ENCODE results near the gene KLF7. TPM values are rescaled to one million over a fixed set of nuclear protein-coding genes. Genes with fewer than 3 reads are reported as not detected.

Gene KLF7
- total RNA-seq, 2 experiments from 2014 or later: not detected

- H3K9me3 ChIP-seq (ENCODE audit: low read length): no peaks in the 10 kb centered on the region
- no peak overlapping the region for H3K27ac ChIP-seq (ENCODE audit: low read depth, low read length, poor library complexity, severe bottlenecking)
- BruUV-seq (replicated peaks): no TSS peak
Measured at GRCh38 chr2:207086136-207086535, 79.6 kb downstream of the KLF7 start.

GRCh38 chr2:207085110-207085509, 80.6 kb downstream of the KLF7 start:
- H3K36me3 ChIP-seq (ENCODE audit: insufficient read depth, low read length): no peaks in the 10 kb centered on the region
- POLR2A ChIA-PET: no interaction called here
- TF ChIP-seq EZH2phosphoT487 (IDR thresholded peaks at IDR 0.05; ENCODE audit: borderline replicate concordance, low read depth, low read length) (no peak), CTCF (conservative IDR thresholded peaks at IDR 0.05; ENCODE audit: low read length) (no peak)
- CTCF ChIA-PET (ENCODE audit: unreplicated experiment): no interaction called here
- H2AFZ ChIP-seq (ENCODE audit: low read length): no peak overlapping the region
- no peaks in the 10 kb centered on the region for H4K20me1 ChIP-seq (ENCODE audit: insufficient read depth, low read length)
- H3K79me2 ChIP-seq (ENCODE audit: insufficient read depth, low read depth, low read length): no peaks in the 10 kb centered on the region
- H3K4me1 ChIP-seq (ENCODE audit: insufficient read depth, low read length, poor library complexity, severe bottlenecking): no peaks in the 10 kb centered on the region
- no peak overlapping the region for H3K4me2 ChIP-seq (ENCODE audit: low read length)
- H3K9me2 ChIP-seq (ENCODE audit: insufficient read depth, low read length): no peaks in the 10 kb centered on the region
- intact Hi-C loops (cut with micrococcal nuclease; ENCODE audit: unreplicated experiment): no loop called here
- no peak overlapping the region for H3K4me3 ChIP-seq (ENCODE audit: low read depth, low read length, poor library complexity, severe bottlenecking)
- no peaks in the 10 kb centered on the region for H3K9me3 ChIP-seq (ENCODE audit: low read length)
- H3K27ac ChIP-seq (ENCODE audit: low read depth, low read length, poor library complexity, severe bottlenecking): no peak overlapping the region
- no peak for DNase-seq (ENCODE audit: low spot score)
- BruUV-seq (replicated peaks): no TSS peak

More at GRCh38 chr2:207086136-207086535, 79.6 kb downstream of the KLF7 start:
- H3K4me1 ChIP-seq (ENCODE audit: insufficient read depth, low read length, poor library complexity, severe bottlenecking): no peaks in the 10 kb centered on the region
- no peak overlapping the region for H3K4me2 ChIP-seq (ENCODE audit: low read length)
- CTCF ChIA-PET (ENCODE audit: unreplicated experiment): no interaction called here
- no peak overlapping the region for H2AFZ ChIP-seq (ENCODE audit: low read length)
- DNase-seq (ENCODE audit: low spot score): no peak
- H3K9me2 ChIP-seq (ENCODE audit: insufficient read depth, low read length): no peaks in the 10 kb centered on the region
- POLR2A ChIA-PET: no interaction called here
- no peaks in the 10 kb centered on the region for H3K79me2 ChIP-seq (ENCODE audit: insufficient read depth, low read depth, low read length)
- TF ChIP-seq CTCF (conservative IDR thresholded peaks at IDR 0.05; ENCODE audit: low read length) (no peak), EZH2phosphoT487 (IDR thresholded peaks at IDR 0.05; ENCODE audit: borderline replicate concordance, low read depth, low read length) (no peak)
- no peaks in the 10 kb centered on the region for H4K20me1 ChIP-seq (ENCODE audit: insufficient read depth, low read length)
- H3K36me3 ChIP-seq (ENCODE audit: insufficient read depth, low read length): no peaks in the 10 kb centered on the region
- no peak overlapping the region for H3K4me3 ChIP-seq (ENCODE audit: low read depth, low read length, poor library complexity, severe bottlenecking)
- intact Hi-C loops (cut with micrococcal nuclease; ENCODE audit: unreplicated experiment): no loop called here

- H2AFZ ChIP-seq (ENCODE audit: low read length): no peak overlapping the region
- no peak overlapping the region for H3K4me2 ChIP-seq (ENCODE audit: low read length)
- H4K20me1 ChIP-seq (ENCODE audit: insufficient read depth, low read length): no peaks in the 10 kb centered on the region
- intact Hi-C loops (cut with micrococcal nuclease; ENCODE audit: unreplicated experiment): no loop called here
- no peaks in the 10 kb centered on the region for H3K9me2 ChIP-seq (ENCODE audit: insufficient read depth, low read length)
- ChIA-PET POLR2A (no interaction called here), CTCF (ENCODE audit: unreplicated experiment) (no interaction called here)
- no peak overlapping the region for H3K27ac ChIP-seq (ENCODE audit: low read depth, low read length, poor library complexity, severe bottlenecking)
- no peak for TF ChIP-seq EZH2phosphoT487 (IDR thresholded peaks at IDR 0.05; ENCODE audit: borderline replicate concordance, low read depth, low read length)
- no peak for TF ChIP-seq CTCF (conservative IDR thresholded peaks at IDR 0.05; ENCODE audit: low read length)
- no peaks in the 10 kb centered on the region for H3K4me1 ChIP-seq (ENCODE audit: insufficient read depth, low read length, poor library complexity, severe bottlenecking)
- H3K4me3 ChIP-seq (ENCODE audit: low read depth, low read length, poor library complexity, severe bottlenecking): no peak overlapping the region
- no peaks in the 10 kb centered on the region for H3K79me2 ChIP-seq (ENCODE audit: insufficient read depth, low read depth, low read length)
- DNase-seq (ENCODE audit: low spot score): no peak
- H3K36me3 ChIP-seq (ENCODE audit: insufficient read depth, low read length): no peaks in the 10 kb centered on the region
- no TSS peak for BruUV-seq (replicated peaks)
- no peaks in the 10 kb centered on the region for H3K9me3 ChIP-seq (ENCODE audit: low read length)
Measured at GRCh38 chr2:207083361-207084110, 82.2 kb downstream of the KLF7 start.
